IPS DF 4.7 (cell line): Measurements from ENCODE around the gene ANOS1.
"Not testable (repeated sequence)": the region's sequence is repeated elsewhere in the genome, so short reads cannot be mapped to it uniquely, and the experiment has no call there.

Experiments used
- DNase-seq: peaks from one replicate; pipeline ENCODE4 v3.0.0-alpha.2; 2013; ENCODE audit warnings: low spot score; ENCODE audit errors: extremely low read depth

ANOS1 gene, protein sequence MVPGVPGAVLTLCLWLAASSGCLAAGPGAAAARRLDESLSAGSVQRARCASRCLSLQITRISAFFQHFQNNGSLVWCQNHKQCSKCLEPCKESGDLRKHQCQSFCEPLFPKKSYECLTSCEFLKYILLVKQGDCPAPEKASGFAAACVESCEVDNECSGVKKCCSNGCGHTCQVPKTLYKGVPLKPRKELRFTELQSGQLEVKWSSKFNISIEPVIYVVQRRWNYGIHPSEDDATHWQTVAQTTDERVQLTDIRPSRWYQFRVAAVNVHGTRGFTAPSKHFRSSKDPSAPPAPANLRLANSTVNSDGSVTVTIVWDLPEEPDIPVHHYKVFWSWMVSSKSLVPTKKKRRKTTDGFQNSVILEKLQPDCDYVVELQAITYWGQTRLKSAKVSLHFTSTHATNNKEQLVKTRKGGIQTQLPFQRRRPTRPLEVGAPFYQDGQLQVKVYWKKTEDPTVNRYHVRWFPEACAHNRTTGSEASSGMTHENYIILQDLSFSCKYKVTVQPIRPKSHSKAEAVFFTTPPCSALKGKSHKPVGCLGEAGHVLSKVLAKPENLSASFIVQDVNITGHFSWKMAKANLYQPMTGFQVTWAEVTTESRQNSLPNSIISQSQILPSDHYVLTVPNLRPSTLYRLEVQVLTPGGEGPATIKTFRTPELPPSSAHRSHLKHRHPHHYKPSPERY

DNA sequence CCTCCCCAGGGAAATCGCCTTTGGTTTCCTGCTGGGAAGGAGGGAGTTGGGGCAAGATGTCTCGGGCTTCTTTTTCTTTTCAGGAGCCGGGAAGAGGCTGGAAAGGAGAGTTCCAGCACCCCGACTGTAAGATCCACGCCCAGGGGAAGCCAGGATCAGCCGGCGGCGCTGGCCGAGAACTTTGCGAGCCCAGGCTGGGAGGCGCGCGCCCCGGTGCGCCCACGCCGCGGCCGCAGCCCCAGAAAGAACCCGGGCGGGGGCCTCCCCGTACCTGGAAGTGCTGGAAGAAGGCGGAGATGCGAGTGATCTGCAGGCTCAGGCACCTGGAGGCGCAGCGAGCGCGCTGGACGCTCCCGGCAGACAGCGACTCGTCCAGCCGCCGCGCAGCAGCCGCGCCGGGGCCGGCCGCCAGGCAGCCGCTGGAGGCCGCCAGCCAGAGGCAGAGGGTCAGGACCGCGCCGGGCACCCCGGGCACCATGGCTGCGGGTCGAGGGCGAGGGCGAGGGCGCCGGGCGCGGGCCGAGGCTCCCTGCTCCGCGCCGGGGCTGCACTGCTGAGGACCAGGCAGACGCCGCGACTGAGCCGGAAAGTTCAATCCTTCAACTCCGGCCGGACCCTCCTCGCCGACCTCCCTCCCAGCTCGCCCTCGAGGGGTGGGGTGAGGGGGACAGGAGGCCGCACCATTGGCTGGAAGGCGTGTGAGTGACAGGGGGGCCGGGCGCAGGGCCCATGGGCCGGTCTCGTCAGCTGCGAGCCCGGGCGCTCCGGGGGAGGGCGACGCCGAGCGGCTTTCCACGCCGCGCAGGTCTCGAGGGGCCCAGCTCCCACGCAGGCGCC, at the start of gene ANOS1:
ANOS1 (minus strand) TSS at position 579 of the 837 bp plus-strand sequence; CDS start at position 478, 101 bp downstream.
- DNase-seq: no peak

DNA sequence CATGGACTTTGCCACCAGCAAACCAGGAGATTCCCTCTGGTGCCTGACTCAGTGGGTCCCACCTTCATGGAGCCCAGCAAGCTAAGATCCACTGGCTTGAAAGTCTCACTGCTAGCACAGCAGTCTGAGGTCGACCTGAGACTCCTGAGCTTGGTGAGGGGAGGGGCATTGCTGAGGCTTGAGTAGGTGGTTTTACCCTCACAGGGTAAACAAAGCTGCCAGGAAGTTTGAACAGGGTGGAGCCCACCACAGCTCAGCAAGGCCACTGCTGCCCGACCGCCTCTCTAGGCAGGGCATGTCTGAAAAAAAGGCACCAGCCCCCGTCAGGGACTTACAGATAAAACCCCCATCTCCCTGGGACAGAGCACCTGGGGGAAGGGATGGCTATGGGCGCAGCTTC, 41.2 kb upstream of the ANOS1 start:
- no peak for DNase-seq

DNA sequence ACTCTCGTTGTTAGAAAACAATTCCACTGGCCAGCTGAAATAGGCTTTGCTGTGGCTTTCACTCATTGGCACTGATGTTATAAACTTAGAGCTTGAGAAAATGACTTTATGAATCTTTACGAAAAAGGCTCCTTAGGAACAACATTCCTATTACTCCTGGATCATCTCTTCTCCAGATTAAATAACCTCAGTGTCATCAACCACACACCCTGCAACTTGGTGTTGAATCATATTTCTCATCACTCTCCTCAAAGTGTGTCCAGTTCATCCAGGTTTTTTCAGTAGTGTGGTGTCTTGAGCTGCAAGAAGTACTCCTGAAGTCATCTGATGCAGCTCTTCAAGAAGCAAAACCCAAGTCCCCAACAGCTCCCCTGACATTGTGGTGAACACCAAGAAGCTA, 28.1 kb upstream of the ANOS1 start:
- no peak for DNase-seq

DNA sequence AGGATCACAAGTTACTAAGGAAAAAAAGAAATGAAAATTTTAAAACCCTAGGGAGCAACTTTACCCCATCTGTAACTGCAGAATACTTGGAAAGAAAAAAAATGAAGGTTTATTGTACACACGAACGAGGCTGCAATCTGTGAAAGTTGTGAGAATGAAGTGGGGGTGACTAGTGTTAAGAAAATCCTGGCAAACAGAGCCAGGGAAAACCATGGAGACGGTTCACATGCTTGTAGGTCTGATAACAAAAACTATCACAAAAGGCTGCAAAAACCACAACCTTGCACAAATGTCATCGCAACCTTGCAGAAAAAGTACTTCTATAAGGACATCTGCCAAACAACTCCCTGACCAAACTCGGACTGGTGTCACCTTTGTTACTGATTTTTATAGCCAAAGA, 26.8 kb upstream of the ANOS1 start:
- DNase-seq: not testable (repeated sequence)

DNA sequence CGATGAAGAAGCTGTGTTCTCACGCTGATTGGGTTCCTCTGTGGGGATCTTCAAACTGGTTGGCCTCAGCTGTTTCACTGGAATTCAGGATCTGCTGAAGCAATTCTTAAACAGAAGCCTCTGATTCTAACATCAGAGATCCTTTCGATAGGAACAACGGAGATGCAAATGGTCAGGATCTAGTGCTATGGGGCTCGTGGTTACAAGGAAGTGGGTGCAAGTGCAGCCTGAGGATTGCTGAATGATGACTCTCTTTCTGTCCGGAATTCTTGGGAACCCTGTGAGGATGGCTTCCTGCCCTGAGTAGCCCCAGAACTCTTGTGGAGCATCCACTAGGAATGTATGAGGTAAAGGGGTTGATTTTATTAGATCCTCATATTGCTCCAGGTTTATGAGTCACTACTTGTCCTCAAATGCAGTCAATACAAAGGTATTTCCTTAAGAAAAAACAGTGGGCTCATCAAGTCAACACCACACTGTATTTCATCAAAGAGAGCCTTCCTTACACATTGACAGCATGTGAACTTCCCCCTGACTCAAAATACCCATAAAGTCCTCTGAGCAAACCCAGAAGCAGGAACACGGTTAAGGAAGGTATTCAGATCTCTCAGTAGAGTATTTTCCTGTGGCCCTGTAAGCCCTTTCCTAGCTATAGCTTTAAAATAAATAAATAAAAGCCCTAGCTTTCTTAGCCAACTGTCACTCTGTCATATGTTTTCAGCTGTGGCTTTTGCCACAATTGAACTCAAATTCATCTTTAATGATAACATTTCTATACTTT, 25.9 kb upstream of the ANOS1 start:
- DNase-seq: not testable (repeated sequence)

DNA sequence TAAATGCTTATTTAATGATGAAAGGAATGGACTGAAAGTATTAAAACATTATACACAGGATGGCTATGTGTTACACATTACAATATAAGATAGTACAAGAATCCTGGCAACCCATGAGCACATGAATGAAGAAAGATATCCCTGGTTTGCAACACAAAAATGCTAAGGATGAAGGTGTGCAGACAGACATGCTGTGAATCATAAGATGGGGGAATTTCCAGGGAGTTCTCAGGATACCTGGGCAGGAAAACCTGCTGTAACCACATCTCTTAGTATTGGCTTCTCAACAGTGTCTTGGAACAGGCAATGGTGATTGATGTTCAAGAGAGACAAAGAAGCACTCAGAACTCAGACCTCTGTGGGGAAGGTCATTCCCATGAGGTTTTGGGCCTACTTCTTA, 23.9 kb upstream of the ANOS1 start:
- no peak for DNase-seq

DNA sequence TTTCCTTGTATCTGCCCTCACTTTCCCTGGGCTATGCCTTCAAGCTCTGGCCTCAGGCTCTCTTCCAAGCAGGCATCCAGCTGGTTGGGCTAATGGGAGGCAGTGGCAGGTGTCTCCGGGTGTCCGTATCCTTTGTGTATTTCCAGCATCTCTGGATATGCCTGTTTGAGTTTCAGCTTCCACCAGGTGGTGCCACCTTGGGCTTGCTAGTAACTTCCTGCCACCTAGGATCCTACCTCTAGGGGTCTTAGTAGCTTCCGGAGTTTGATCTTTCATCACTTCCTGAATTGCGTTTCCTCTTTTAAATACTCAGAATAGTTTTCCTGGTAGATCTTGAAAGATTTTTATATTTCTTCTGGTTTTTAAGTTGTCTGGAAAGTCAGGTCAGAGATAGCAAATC, 23.2 kb upstream of the ANOS1 start:
- DNase-seq: no peak

DNA sequence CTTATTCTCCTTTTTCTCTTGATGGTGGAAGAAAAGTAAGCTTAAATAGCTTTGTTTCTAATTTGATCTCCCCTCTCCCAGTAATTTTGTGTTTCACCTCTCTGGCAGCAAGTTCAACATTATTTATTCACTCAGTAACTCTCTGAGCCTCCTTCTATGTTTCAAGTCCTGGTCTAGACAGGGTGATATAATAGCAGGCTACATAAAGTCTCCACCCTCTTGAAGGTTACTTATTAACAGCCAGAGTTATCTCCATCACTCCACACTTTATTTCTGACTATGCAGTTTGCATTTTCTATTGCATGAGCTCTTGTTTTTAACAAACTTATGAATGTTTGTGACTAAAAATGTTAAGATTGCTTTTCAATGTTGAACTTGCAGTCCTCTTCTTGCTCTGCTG, 17.8 kb upstream of the ANOS1 start:
- no peak for DNase-seq

DNA sequence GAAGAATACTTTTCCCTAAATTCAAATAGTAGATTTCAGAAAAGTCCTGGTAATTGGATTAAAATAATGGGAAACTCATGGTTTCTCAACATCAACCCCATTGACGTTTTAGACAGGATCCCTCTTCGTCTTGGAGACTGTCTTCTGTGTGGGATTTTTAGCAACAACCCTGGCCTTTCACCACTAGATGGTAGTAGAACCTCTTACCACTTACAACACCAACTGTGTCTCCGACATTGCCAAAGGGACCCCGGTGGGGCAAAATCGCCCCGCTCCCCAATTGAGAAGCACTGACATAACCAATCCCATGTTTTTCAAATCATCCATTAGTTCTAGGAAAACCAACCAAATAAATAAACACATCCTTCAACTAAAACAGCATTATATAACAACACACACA, 16.9 kb upstream of the ANOS1 start:
- DNase-seq: no peak

DNA sequence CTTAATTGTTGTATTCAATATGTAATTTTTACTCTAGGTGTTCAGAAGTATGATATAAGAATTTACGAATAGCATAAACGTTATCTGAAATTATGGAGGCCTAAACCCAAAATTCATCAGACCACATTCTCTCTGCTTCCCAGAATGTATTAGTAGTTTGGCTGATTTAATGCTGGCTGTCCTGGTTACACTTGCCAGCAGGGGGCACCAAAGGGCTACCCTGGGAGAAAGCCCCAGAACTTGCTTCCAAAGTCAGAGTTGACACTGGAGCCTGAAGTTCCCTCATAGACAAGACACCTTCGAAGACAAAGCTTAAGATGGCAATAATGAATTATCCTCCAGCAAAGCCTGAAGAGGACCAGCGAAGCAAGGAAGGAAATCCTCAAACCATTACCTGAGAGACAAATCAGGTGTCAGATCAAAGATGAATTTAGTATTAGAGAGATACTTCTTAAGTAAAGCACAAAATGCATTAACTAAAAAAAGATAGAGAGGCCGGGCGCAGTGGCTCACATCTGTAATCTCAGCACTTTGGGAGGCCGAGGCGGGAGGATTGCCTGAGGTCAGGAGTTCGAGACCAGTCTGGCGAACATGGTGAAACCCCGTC, 11.3 kb upstream of the ANOS1 start:
- no peak for DNase-seq

DNA sequence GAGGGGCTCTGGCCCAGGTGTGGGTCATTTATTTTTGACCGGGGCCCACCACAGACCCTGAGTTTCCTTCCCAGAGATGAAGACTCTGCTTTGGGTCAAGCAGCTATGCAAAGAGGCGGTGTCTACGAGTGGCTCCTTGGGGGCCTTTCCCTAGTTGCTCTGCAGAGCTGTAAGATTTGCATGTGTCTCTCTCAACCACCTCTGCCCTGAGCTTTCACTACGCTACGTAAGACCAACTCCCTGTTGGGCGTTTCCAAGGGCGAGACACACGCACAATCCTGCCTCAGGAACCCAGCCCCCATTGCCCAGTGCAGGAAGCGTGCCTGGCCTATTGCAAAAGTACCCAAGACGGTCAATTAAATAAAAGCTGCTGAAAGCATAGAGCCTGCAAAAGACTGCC, 10.0 kb upstream of the ANOS1 start:
- no peak for DNase-seq

DNA sequence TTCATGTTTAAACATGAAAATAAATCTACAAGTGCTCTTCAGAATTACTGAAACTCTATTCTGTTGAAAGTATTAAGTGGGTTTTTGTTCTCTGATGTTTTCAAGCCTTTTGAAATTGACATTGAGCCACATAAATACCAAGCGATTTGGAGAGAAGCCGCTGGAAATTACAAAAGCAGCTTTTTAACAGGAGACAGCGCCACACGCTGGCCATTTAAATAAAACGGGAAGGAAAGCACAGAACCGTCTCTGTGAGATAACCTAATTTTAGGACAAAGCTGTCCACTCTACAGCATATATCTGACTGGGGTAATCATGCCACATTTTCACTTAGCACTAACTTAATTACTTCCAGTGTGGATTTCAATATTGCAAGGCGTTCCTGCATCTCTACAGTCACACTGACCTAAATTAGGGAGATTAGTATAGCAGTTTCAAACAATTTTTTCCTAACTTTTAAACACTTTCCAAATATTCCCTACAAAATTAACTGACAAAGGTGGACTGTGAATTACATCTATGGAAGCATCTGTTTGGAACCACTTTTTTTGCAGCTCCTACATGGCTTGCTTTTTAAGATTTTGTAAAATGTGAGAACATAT, 6.8 kb upstream of the ANOS1 start:
- no peak for DNase-seq

DNA sequence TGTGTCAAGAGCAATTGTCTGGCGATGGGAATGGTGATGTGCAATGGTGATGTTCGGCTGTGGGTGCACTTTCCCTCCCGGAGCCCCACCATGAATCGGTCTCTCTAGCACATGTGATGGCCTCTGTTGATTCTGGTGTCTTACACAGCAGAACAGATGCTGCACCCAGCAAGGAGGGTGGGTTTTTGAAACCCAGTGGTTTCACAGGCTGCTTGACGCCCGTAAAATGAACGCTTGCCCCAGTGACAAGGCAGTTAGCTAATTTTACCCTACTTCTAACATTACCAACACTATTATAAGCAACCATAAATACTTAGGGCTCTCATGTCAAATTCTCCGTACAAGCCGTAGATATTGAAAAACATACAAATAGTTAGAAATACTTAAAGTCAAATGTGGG, 5.9 kb upstream of the ANOS1 start:
- no peak for DNase-seq

DNA sequence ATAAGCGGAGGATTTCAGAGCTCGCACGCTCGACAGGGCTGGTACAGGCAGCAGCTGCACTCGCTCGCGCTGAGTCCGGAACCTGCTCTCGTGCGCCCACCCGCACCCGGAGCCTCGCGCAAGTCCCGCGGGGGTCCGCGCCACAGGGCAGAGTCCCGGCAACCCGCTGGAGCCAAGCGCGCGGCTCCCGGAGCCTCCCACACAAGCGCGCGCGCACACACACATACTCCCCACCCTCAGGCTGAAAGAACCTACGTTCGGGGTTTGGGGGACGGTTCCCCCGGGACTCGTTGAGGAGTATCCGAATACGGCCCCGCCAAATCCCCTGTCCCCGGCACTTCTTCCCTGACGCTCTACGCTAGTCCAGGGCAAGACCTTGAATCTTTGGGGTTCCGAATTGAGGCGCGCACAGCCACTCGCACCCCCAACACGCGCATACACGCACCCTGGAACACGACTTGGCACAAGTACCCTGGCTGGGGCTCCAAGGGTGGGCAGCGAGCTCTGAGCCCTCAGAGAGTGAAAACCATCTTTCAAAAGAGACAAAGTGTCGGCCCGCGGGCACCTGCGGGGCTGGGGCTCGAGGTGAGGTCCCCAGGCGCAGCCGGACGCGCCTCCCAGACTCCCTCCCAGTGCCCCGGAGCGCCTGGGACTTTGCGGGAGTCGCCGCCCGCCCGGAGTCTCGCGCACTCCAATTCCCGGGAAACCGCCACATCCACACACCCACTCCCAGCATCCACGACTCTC, 952 bp downstream of the ANOS1 start:
- DNase-seq: no peak

DNA sequence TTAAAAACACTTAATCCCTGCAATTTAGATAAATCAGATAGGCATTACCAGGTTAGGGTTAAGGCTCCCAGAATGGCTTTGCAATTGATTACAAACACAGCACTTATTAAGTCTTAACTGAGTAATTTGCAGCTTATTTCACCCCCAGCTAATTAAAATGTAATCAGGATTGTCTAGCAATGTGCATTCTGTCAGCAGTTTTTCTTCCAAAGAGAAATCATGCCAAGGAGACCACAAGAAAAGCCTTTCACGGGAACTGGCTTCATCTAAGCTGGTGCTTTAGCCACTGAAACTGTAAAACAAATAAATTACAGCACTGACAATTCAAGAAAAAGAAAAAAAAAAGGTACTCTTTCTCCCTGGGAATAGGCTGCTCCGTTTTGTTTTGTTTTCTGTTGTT, 2.1 kb downstream of the ANOS1 start:
- DNase-seq: no peak

DNA sequence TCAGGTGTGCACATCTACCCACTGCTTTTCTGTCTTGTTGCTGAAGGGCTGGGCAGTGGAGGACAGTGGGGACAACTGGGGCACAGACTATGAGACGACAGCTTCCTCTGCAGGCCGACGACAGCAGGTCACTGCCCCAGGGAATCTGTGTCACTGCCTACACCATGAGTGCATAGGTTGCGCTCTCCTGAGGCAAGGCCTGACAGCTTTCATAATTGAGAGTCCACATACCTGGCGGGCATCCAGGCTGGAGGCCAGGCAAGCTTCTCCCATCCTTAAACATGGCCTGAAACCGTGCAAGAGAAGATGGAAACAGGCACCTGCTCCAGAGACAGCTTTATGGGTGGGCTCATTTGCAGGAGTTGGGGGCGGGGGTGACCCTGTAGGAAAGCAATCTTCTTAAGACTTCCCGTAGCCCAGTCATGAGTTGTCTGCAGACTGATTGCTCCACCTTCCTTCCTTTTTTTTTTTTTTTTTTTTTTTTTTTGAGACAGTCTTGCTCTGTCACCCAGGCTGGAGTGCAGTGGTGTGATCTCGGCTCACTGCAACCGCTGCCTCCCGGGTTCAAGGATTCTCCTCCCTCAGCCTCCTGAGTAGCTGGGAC, 2.9 kb downstream of the ANOS1 start:
- no peak for DNase-seq

DNA sequence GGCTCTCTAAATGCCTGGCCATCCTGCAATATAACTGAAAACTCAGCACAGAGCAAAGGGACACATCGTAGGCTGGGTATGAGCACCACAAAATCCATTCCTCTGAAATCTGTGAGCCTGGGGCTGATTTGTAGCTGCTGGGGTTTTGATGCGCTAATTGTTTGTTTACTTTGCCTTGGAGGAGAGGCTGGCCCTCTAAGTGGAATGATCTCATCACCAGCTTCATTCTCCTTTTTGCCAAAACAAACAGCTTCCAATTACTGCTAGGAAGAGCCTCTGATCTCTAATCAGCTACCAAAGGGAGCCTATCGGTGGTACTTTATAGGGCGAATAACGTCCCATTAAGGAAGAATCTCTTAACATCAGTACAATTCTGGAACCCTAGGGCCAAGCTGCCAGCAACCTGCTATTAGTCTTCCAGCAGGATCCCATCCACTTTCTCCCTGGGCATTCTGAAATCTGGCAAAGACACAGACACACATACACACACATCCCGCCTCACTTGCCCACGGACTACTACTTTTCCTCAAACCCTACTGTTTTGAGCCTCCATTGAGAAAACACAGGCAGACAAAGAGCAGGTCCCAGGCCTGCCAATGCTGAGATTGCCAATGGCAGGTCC, 5.8 kb downstream of the ANOS1 start:
- DNase-seq: no peak

DNA sequence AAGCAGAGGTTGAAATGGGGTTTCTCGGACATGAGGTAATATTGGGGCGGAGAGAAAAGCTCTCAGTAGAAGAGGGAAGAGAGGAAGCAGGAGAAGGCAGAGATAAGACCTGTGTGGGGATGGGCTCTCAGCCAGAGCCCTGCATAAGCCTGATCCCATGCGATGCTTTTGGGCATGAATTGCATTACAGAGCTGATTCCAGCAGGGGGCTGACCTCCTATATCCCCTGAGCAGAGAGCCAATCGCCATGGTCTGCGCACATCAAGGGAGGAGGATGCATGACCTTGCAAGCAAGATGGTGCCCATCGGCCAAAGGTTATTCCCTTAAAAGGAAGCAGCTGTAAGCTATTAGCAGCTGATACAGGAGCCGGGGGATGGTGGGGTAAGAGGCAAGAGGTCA, 7.6 kb downstream of the ANOS1 start:
- no peak for DNase-seq

DNA sequence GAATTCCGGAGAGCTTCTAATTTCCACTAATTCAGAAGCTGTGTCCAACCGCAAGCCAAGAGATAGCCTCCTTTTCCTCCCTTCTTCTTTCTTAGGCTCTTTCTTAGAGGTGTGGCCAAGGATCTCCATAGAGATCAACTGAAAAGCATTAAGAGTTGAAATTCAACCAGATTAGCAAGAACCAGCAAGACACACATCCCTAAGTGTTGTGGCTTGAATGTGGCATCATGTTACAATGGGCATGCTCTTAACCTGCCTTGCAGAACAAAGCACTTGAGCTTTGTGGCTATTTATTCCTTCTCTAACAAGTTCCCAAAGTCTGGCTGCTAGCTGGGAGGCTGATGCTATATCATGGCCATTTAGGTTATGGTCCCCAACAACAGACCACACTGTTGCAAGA, 10.4 kb downstream of the ANOS1 start:
- DNase-seq: no peak
